Transverse colon (tissue), 4 donors: ENCODE results near the gene ZSCAN22.

Experiments
- CTCF ChIP-seq, 5 experiments: fragments of 200-600 bp in 3 of 5; fragments of 450-650 bp in 2 of 5; sonication (generic) in 3 of 5; IDR thresholded peaks; 1 replicate in 2 of 5; 2 replicates in 3 of 5; pipeline ENCODE4 v1.5.1; 2016 to 2017; ENCODE audit warnings: antibody characterized with exemption in 5 of 5, inconsistent platforms in 3 of 5, mild to moderate bottlenecking in 2 of 5, moderate library complexity in 1 of 5
- EP300 ChIP-seq: sonication (generic); formaldehyde crosslinking; IDR thresholded peaks from one replicate; pipeline ENCODE4 v1.6.1; 2017; ENCODE audit warnings: antibody characterized with exemption, low read depth
- POLR2A ChIP-seq: fragments of 450-650 bp; IDR thresholded peaks from one replicate; pipeline ENCODE4 v1.6.1; 2016; ENCODE audit warnings: antibody characterized with exemption, mild to moderate bottlenecking, moderate library complexity
- POLR2AphosphoS5 ChIP-seq, 3 donors: sonication (generic); formaldehyde crosslinking; IDR thresholded peaks; one replicate each; pipeline ENCODE4 v1.6.1; 2016; ENCODE audit warnings: antibody characterized with exemption in 3 of 3

- TF ChIP-seq CTCF (IDR thresholded peaks at IDR 0.05) (no peak), POLR2AphosphoS5 (IDR thresholded peaks at IDR 0.05) (no peak), POLR2A (no peak), EP300 (no peak)
These were observed 47.4 kb downstream of the ZSCAN22 start for GRCh38 chr19:58374200-58374599.
